ENCODE results near the gene PTPRM. TPM values are rescaled to one million over a fixed set of nuclear protein-coding genes. Genes with fewer than 3 reads are reported as not detected.

Gene PTPRM
- total RNA-seq, 2 experiments from 2014 or later, result 2.1 to 3.0 TPM

- no peak for TF ChIP-seq CTCF (IDR thresholded peaks at IDR 0.05)
- intact Hi-C loops (cut with micrococcal nuclease), result no loop called here
- H3K9me3 Mint-ChIP-seq, result no peaks in the 10 kb centered on the region
- H3K27me3 Mint-ChIP-seq, result no peaks in the 10 kb centered on the region
- CTCF ChIA-PET, result no interaction called here
- H3K4me3 Mint-ChIP-seq, result no peak overlapping the region
- H3K27ac Mint-ChIP-seq, result no peak overlapping the region
- H3K4me1 Mint-ChIP-seq (ENCODE audit: low read depth), result no peaks in the 10 kb centered on the region
- POLR2A ChIA-PET, result no interaction called here
- no peak for DNase-seq
- ATAC-seq, result no peak
- no peaks in the 10 kb centered on the region for H3K36me3 Mint-ChIP-seq (ENCODE audit: low read depth)
Measured at GRCh38 chr18:7871560-7872456, 304.7 kb downstream of the PTPRM start.

GRCh38 chr18:7872569-7872968 is 305.5 kb downstream of the PTPRM start:
- ATAC-seq (no peak), DNase-seq (no peak)
- Mint-ChIP-seq H3K27me3 (no peaks in the 10 kb centered on the region), H3K27ac (no peak overlapping the region), H3K4me1 (ENCODE audit: low read depth) (no peaks in the 10 kb centered on the region), H3K36me3 (ENCODE audit: low read depth) (no peaks in the 10 kb centered on the region), H3K9me3 (no peaks in the 10 kb centered on the region), H3K4me3 (no peak overlapping the region)
- ChIA-PET CTCF (no interaction called here), POLR2A (no interaction called here)
- intact Hi-C loops (cut with micrococcal nuclease), result no loop called here
- TF ChIP-seq CTCF (IDR thresholded peaks at IDR 0.05), result no peak

- no peaks in the 10 kb centered on the region for H3K36me3 Mint-ChIP-seq (ENCODE audit: low read depth)
- no peaks in the 10 kb centered on the region for H3K27me3 Mint-ChIP-seq
- ATAC-seq (no peak), DNase-seq (no peak)
- H3K4me3 Mint-ChIP-seq, result no peak overlapping the region
- no peak overlapping the region for H3K27ac Mint-ChIP-seq
- no peaks in the 10 kb centered on the region for H3K9me3 Mint-ChIP-seq
- ChIA-PET POLR2A (interaction anchor here (0.5 kb wide), 1 partner anchor 427 kb away, joined by 3 read pairs; no protein-coding TSS in a partner anchor), CTCF (no interaction called here)
- intact Hi-C loops (cut with micrococcal nuclease), result no loop called here
- no peak for TF ChIP-seq CTCF (IDR thresholded peaks at IDR 0.05)
- H3K4me1 Mint-ChIP-seq (ENCODE audit: low read depth), result no peaks in the 10 kb centered on the region
Measured at GRCh38 chr18:7873316-7873715, 306.2 kb downstream of the PTPRM start.

GRCh38 chr18:7876354-7877104 is 309.4 kb downstream of the PTPRM start:
- no peak for DNase-seq

More at GRCh38 chr18:7876354-7877104, 309.4 kb downstream of the PTPRM start:
- H3K36me3 Mint-ChIP-seq (ENCODE audit: low read depth), result no peaks in the 10 kb centered on the region
- H3K27ac Mint-ChIP-seq, result no peak overlapping the region
- ChIA-PET CTCF (no interaction called here), POLR2A (no interaction called here)
- no peak for ATAC-seq
- no peak for TF ChIP-seq CTCF (IDR thresholded peaks at IDR 0.05)
- H3K4me1 Mint-ChIP-seq (ENCODE audit: low read depth), result no peaks in the 10 kb centered on the region
- H3K27me3 Mint-ChIP-seq, result no peaks in the 10 kb centered on the region
- intact Hi-C loops (cut with micrococcal nuclease), result no loop called here
- no peak overlapping the region for H3K4me3 Mint-ChIP-seq
- no peaks in the 10 kb centered on the region for H3K9me3 Mint-ChIP-seq

All from activated CD8-positive, alpha-beta T cell treated with anti-CD3 and anti-CD28 coated beads for 36 hours (primary cell).